Fibroblast of villous mesenchyme (primary cell): ENCODE results near the gene ZDHHC4. TPM values are rescaled to one million over a fixed set of nuclear protein-coding genes. Genes with fewer than 3 reads are reported as not detected.
"Not testable (repeated sequence)": the region's sequence is repeated elsewhere in the genome, so short reads cannot be mapped to it uniquely, and the experiment has no call there.

Experiments
- DNase-seq: peaks from one replicate; pipeline ENCODE4 v3.0.0-alpha.2; 2010; ENCODE audit warnings: low read depth
- H3K4me3 ChIP-seq: 2 replicates; pipeline ENCODE4 v1.5.1; 2011; ENCODE audit warnings: low read depth, mild to moderate bottlenecking, low read length
- total RNA-seq: library from RNA; depleted of rRNA; stranded (reverse); fragments of >200 nt; gene quantifications from 2 replicates; pipeline ENCODE4 v1.2.3, GENCODE V29; 2012
- TF ChIP-seq, protein P1 (sequence below): IDR thresholded peaks from 2 replicates; pipeline ENCODE4 v1.5.1; 2012; ENCODE audit warnings: low read depth, mild to moderate bottlenecking, low read length; ENCODE audit not compliant: insufficient read depth

ZDHHC4 gene
- total RNA-seq, 1 donor = 60.5 TPM

DNA sequence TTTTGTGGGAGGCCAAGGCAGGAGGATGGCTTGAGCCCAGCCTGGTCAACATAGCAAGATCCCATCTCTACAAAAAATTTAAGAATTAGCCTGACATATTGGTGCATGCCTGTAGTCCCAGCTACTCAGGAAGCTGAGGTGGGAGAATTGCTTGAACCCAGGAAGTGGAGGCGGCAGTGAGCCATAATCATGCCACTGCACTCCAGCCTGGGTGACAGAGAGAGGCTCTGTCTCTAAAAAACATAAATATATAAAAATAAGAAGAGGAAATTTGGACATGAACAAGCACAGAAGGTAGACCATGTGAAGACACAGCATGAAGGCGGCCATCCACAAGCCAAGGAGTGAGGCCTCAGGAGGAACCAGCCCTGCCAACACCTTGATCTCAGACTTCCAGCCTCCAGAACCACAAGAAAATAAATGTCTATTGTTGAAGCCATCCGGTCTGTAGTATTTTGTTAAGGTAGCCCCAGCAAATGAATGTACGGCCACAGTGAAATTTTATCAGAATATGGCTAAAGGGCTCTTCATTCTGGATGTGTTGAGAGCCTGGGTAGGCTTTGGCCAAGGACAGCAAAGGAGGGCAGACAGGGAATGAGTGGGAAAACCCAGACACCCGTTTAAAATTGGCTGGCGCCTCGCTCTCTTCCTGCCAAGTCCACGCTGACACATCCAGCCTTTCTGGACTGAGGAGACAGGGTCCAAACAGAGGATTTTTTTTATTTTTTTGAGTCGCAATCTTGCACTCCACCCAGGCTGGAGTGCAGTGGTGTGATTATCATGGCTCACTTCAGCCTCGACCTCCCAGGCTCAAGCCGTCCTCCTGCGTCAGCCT lies 13.1 kb upstream of the ZDHHC4 start:
- no peak for DNase-seq
- H3K4me3 ChIP-seq = no peak overlapping the region
- TF ChIP-seq, protein P1, sequence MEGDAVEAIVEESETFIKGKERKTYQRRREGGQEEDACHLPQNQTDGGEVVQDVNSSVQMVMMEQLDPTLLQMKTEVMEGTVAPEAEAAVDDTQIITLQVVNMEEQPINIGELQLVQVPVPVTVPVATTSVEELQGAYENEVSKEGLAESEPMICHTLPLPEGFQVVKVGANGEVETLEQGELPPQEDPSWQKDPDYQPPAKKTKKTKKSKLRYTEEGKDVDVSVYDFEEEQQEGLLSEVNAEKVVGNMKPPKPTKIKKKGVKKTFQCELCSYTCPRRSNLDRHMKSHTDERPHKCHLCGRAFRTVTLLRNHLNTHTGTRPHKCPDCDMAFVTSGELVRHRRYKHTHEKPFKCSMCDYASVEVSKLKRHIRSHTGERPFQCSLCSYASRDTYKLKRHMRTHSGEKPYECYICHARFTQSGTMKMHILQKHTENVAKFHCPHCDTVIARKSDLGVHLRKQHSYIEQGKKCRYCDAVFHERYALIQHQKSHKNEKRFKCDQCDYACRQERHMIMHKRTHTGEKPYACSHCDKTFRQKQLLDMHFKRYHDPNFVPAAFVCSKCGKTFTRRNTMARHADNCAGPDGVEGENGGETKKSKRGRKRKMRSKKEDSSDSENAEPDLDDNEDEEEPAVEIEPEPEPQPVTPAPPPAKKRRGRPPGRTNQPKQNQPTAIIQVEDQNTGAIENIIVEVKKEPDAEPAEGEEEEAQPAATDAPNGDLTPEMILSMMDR = no peak

DNA sequence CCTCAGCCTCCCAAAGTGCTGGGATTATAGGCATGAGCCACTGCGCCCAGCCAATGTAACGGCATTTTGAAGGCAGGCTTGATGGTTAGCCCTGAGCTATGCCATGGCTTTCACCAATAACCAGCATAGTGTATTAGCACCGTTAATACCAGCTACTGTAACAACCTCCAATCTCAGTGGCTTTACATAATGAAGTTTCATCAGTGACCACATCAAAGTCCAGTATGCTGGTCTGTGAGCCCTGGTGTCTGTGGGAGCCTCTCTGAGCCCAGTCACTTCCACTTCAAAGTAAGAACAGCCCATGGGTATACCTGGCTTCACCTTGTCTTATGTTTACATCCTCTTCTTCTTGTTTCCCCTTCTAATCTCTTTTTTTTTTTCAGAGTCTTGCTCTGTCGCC lies 11.6 kb upstream of the ZDHHC4 start:
- TF ChIP-seq, protein P1 = no peak
- no peak overlapping the region for H3K4me3 ChIP-seq
- DNase-seq = no peak

DNA sequence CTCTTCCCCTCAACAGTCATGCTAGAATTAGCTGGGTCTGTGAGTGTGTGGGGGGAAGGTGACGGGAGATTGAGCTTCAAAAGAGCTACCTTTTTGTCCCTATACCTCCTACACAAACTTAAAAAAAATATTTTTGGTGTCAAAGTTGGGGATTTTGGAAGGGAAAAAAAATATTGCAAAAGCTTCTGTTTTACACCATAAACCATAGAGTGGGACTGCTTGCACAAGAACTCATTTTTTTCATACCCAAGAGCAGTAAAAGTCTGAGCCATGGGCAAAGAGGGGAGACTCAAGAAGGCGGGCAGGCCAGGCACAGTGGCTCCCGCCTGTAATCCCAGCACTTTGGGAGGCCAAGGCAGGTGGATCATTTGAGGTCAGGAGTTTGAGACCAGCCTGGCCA lies 9.4 kb upstream of the ZDHHC4 start:
- DNase-seq = no peak
- no peak overlapping the region for H3K4me3 ChIP-seq
- TF ChIP-seq, protein P1 = no peak

- TF ChIP-seq, protein P1 = no peak
- no peak overlapping the region for H3K4me3 ChIP-seq
- no peak for DNase-seq
Measured at GRCh38 chr7:6571160-6571779, 6.0 kb upstream of the ZDHHC4 start.

- TF ChIP-seq, protein P1 = no peak
- no peak for DNase-seq
- H3K4me3 ChIP-seq = no peak overlapping the region
Measured at GRCh38 chr7:6575281-6576023, 1.8 kb upstream of the ZDHHC4 start.

- TF ChIP-seq, protein P1 = no peak
- H3K4me3 ChIP-seq = peak overlapping the region; percentile 84
- DNase-seq = no peak
Measured at GRCh38 chr7:6576024-6576866, 1.0 kb upstream of the ZDHHC4 start.

- not testable (repeated sequence) for DNase-seq
- H3K4me3 ChIP-seq = peak overlapping the region; percentile 84
Measured at GRCh38 chr7:6576867-6577368, 336 bp upstream of the ZDHHC4 start.
